Activated naive CD4-positive, alpha-beta T cell treated with anti-CD3 and anti-CD28 coated beads, Interleukin-2, amount 50 U/mL, for 16 hours (primary cell): ENCODE data around the gene MSTN.
"Not testable (repeated sequence)": the region's sequence is repeated elsewhere in the genome, so short reads cannot be mapped to it uniquely, and the experiment has no call there.

Experiments
- DNase-seq: peaks from one replicate; pipeline ENCODE4 v3.0.0-alpha.2; 2020

MSTN gene

DNA sequence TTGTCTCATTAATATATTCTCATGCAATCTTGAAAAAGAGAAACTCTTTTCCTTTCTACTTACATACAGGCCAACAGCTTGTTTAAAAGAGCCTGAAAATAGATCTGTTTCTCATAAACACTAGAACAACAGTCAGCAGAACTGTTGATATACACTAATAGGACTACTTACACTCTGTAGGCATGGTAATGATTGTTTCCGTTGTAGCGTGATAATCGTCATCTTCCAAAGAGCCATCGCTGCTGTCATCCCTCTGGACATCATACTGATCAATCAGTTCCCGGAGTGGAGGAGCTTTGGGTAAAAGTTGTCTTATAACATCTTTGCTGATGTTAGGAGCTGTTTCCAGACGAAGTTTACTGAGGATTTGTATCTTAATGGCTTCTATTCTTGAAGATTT is 476 bp downstream of the MSTN start:
- no peak for DNase-seq

DNA sequence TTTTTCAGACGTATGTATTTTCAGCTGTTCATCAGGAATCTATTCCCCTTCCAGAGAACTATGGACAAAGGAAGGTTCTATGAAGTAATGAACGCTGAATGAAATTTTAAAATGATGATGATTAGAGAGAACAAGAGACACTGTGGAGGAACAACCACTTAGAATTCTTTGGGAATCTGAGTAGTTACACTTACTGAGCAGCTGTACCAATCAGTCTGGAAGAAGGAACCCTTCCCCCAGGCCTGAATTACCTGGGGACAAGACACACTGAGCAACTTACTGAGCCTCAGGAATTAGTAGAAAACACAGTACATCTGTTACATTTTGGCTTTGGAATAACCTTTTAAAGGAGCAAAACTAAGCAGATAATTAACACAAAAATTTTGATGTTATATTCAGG is 1.9 kb downstream of the MSTN start:
- no peak for DNase-seq

DNA sequence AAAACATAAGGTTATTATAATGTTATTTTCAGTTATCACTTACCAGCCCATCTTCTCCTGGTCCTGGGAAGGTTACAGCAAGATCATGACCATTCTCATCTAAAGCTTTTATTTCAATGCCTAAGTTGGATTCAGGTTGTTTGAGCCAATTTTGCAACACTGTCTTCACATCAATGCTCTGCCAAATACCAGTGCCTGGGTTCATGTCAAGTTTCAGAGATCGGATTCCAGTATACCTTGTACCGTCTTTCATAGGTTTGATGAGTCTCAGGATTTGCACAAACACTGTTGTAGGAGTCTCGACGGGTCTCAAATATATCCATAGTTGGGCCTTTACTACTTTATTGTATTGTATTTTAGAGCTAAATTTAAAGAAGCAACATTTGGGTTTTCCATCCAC is 2.5 kb downstream of the MSTN start:
- DNase-seq = no peak

DNA sequence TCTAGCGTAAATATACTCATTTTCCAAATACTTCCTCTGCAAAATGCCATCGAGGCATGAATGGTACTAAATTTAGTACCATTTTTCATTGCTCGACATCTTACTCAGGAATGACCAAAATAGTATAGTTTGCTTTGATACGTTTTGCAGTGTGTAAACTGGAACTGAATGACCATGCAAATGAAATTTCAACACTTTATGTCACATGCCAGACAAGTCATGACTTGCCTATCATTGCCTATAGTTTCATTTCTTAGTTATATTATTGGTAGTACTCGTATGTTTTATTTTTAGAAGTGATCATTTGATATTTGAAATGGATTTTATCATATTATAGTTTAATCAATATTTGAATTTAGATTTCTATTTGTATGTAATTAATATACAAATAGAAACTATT is 9.1 kb downstream of the MSTN start:
- DNase-seq = no peak

DNA sequence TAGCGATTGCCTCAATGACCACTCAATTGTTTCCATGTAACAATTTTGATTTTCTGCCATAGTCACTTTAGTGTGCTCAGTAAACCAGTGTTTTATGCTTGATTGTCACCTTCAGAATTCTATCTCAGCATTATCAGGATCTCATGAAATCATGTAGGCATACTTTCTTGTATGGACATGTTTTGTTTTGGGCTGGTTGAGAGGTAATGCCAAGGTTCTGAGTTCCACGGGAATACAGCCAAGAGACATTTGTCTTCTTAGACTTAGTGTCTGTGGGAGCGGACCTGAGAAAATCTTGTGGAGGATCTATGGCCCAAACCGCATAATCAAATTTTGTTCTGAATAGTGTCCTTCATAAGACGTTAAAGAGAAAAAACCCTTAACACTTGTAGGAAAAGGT is 10.2 kb downstream of the MSTN start:
- DNase-seq = no peak

DNA sequence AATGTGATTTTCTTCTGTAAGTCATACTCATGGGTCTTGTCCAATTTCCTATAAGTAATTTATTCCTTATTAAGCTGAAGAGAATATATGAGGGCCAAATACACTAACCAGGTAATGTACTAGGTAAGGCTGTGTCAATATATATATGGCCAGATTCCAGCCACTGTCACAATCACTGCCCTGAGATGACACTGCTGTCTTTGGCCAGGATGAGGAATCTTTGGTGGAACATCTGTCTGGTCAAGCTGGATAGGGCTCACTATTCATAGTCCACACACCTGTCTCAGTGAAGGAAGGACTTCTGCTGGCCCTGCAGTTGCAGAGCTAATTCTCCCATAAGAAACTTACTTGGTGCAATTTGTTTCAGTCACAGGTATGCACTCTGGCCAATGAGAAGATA is 11.3 kb downstream of the MSTN start:
- no peak for DNase-seq

DNA sequence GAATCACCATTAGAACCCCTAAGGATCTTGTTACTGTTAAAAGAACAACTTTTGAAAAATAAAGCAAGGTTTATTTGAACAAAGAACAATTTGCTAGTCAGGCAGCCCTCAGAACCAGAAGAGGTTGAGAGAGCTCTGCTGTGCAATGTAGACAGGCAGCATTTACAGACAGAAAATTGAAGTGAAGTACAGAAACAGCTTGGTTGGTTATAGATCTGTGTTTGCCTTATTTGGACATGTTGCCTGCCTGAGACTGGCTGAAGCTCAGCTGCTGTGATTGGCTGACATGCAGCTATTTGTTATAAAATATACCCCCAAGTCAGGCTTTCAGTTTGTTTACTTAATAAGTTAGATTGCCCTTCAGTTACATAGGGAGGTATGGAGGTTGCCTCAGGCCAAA is 12.5 kb downstream of the MSTN start:
- DNase-seq = no peak

DNA sequence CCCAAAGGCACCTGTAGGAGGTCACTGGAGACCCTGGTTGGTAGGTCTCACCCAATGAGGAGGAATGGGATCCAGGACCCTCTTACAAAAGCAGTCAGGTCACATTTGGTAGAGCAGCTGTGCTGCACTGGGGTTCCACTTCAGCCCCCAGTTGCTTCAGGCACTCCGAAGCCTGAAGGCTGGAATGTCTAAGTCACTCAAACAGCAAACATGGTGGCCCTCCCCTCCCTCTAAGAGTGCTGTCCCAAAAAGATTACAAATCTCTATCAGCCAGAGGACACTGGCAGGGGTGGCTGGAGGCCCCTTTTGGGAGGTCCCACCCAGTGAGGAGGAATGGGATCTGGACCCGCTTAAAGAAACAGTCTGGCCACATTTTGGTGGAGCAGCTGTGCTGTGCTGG is 17.7 kb downstream of the MSTN start:
- DNase-seq = no peak

DNA sequence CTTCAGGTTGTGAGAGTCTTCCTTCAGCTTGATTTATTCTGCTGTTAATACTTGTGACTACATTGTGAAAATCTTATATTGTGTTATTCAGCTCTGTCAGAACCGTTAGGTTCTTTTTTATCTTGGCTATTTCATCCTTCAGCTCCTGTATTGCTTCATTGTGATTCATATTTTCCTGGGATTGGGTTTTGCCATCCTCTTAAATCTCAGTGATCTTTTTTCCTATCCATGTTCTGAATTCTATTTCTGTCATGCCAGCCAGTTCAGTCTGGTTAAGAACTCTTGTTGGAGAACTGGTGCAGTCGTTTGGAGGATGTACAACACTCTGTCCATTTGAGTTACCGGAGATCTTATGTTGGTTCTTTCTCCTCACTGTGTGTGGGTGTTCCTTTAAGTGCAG is 19.1 kb downstream of the MSTN start:
- no peak for DNase-seq

DNA sequence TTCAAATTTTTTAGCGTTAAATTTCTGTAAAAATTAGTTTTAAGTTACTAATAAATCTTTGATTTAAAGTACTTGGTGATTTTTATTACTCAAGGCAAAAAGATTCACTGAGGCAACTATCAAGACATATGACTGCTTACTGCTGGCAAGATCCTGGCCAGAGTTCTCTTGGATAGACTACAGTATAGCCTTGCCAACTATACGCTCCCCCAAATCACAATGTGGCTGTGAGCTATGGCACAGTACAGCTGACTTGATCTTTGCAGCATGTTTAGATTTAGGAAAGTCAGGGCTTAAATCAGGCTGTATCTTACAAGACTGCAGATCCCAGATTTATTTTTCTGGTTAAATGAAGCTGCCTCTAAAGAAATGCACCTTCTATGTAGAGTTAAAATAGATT is 26.5 kb downstream of the MSTN start:
- DNase-seq = no peak

DNA sequence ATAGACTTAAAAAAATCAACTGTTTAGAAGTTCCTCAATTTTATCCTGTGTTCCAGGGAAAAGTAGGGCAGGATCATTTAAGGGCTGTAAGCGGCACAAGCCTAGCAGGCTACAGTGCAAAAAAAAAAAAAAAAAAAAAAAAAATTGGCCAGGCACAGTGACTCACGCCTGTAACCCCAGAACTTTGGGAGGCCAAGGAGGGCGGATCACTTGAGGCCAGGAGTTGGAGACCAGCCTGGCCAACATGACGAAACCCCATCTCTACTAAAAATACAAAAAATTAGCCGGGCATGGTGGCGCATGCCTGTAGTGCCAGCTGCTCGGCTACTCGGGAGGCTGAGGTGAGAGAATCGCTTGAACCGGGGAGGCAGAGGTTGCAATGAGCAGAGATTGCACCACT is 28.1 kb downstream of the MSTN start:
- DNase-seq = not testable (repeated sequence)

DNA sequence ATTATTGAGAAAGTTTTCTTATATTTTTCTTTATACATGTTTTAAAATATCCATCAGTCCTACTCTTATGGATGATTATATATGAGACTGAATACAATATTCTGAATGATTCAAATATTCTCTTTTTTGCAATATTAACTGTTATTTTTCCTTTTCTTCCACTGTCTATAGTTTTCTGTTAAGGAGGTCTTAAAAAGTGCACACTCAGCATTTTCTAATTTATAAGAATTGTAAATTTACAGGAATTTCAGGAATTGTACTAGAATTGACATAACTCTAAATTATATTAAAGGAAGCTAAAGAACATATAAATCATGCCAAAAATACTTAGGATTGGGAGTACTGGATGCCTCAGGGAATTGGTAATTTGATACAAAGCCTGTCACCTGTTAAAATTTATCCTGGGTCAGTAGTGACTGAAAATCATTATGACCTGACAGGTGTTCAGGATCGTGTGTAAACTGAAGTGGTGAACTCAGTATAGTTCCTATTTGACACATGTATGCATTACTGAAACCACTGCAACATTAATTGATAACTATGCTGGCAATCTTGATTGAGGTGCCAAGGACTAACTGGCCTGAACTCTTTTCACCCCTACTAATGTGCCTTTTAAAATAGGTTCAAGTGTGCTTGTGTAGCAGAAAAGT is 30.4 kb downstream of the MSTN start:
- no peak for DNase-seq

DNA sequence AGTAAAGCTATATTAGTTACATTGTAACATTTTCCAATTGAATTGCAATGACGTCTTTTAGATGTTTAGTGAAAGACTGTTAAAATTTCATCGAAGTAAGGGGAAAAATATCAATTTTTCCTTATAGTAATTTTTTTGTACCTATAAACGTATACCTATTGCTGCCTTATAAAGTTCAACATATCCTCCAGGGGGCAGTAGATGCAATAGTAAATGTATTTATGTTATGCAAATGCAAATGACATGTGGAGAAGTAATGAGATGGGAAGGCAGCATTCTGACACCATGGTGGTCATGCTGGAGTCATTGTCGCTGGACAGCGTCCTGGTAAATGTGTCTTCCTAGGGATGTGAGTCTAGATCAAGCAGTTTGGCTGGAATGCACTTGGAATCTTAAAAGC is 38.7 kb downstream of the MSTN start:
- no peak for DNase-seq

DNA sequence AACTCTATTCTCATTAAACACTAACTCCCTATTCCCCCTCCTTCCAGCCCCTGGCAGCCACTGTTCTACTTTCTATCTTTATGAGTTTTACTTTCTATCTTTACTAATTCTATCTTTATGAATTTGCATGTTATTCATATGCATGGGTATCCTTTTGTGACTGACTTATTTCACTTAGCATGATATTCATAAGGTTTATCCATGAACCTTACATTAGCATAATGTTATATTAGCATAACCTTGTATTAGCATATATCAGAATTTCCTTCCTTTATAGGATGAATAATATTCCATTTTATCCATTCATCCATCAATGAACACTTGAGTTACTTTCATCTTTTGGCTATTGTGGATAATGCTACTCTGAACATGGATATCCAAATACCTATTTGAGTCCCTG is 41.8 kb downstream of the MSTN start:
- no peak for DNase-seq

DNA sequence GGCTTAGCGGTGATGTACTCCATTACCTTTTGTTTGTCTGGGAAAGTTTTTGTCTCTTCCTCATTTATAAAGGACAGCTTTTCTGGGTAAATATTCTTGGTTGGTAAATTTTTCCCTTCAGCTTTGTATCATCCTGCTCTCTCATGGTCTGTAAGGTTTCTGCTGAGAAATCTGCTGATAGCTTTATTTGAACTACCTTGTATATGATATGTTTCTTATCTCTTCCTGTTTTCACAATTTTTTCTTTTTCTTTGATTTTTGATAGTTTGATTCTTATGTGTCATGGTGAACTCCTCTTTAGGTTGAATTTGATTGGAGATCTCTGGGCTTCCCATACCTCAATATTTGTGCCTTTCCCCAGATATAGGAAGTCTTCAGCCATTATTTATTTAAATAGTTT is 44.7 kb downstream of the MSTN start:
- no peak for DNase-seq

DNA sequence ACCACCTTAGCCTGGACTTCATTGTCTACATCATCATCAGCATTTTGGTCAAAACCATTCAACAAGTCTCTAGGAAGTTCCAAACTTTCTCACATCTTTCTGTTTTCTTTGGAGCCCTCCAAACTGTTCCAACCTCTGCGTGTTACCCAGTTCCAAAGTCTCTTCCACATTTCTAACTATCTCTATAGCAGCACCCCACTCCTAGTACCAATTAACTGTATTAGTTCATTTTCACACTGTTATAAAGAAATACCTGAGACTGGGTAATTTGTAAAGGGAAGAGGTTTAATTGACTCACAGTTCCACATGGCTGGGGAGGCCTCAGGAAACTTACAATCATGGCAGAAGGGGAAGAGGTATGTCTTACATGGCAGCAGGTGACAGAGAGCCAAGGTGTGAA is 46.6 kb downstream of the MSTN start:
- DNase-seq = not testable (repeated sequence)
